Fibroblast of skin of abdomen (primary cell): ENCODE data around the gene ACSL3.

Source experiments
- DNase-seq: peaks from one replicate; pipeline ENCODE4 v3.0.0-alpha.2; 2013

Gene ACSL3

GRCh38 chr2:222883420-222883819, 22.6 kb downstream of the ACSL3 start:
- DNase-seq: no peak

- no peak for DNase-seq
Observed at GRCh38 chr2:222884114-222884771, 23.4 kb downstream of the ACSL3 start.

- no peak for DNase-seq
Observed at GRCh38 chr2:222884805-222885424, 24.1 kb downstream of the ACSL3 start.

- DNase-seq: peak; percentile 68
Observed at GRCh38 chr2:222887124-222887523, 26.3 kb downstream of the ACSL3 start.

GRCh38 chr2:222888716-222889115, 27.9 kb downstream of the ACSL3 start:
- no peak for DNase-seq

- peak; percentile 36 for DNase-seq
Observed at GRCh38 chr2:222891890-222892289, 31.1 kb downstream of the ACSL3 start.

GRCh38 chr2:222892321-222892720, 31.5 kb downstream of the ACSL3 start:
- no peak for DNase-seq

GRCh38 chr2:222892761-222893160, 31.9 kb downstream of the ACSL3 start:
- no peak for DNase-seq

GRCh38 chr2:222893716-222894115, 32.9 kb downstream of the ACSL3 start:
- no peak for DNase-seq

- DNase-seq: no peak
Observed at GRCh38 chr2:222895144-222895543, 34.3 kb downstream of the ACSL3 start.

GRCh38 chr2:222897898-222898297, 37.1 kb downstream of the ACSL3 start:
- no peak for DNase-seq

- no peak for DNase-seq
Observed at GRCh38 chr2:222899413-222900181, 38.8 kb downstream of the ACSL3 start.

- DNase-seq: no peak
Observed at GRCh38 chr2:222900354-222900753, 39.5 kb downstream of the ACSL3 start.

- DNase-seq: no peak
Observed at GRCh38 chr2:222902660-222903059, 41.8 kb downstream of the ACSL3 start.

- peak; percentile 57 for DNase-seq
Observed at GRCh38 chr2:222903234-222904220, 42.7 kb downstream of the ACSL3 start.

- peak; percentile 79 for DNase-seq
Observed at GRCh38 chr2:222904557-222905258, 43.9 kb downstream of the ACSL3 start.

- no peak for DNase-seq
Observed at GRCh38 chr2:222907048-222907447, 46.2 kb downstream of the ACSL3 start.

- DNase-seq: peak; percentile 67
Observed at GRCh38 chr2:222907790-222908441, 47.1 kb downstream of the ACSL3 start.

GRCh38 chr2:222909286-222909685, 48.5 kb downstream of the ACSL3 start:
- DNase-seq: no peak

GRCh38 chr2:222912117-222912516, 51.3 kb downstream of the ACSL3 start:
- DNase-seq: peak; percentile 74

GRCh38 chr2:222912776-222913175, 51.9 kb downstream of the ACSL3 start:
- no peak for DNase-seq
